Muscle layer of duodenum (tissue), 2 donors: Measurements from ENCODE around the gene COPG1.

Source experiments
- H3K27ac ChIP-seq: one replicate; pipeline ENCODE4 v1.7.0; 2013; ENCODE audit warnings: mild to moderate bottlenecking, low read length
- H3K27me3 ChIP-seq: one replicate; pipeline ENCODE4 v1.7.0; 2013; ENCODE audit warnings: low read depth, mild to moderate bottlenecking, control low read depth, low read length
- H3K36me3 ChIP-seq, 2 donors: one replicate each; pipeline ENCODE4 v1.7.0; 2013; ENCODE audit warnings: low read length in 2 of 2, control low read depth in 1 of 2, mild to moderate bottlenecking in 1 of 2; ENCODE audit not compliant: insufficient read depth in 2 of 2, control insufficient read depth in 1 of 2
- H3K4me1 ChIP-seq, 2 donors: one replicate each; pipeline ENCODE4 v1.7.0; 2013; ENCODE audit warnings: low read length in 2 of 2, mild to moderate bottlenecking in 2 of 2, control low read depth in 1 of 2, moderate library complexity in 1 of 2; ENCODE audit not compliant: insufficient read depth in 2 of 2, control insufficient read depth in 1 of 2
- H3K4me3 ChIP-seq, 2 donors: one replicate each; pipeline ENCODE4 v1.7.0; 2013; ENCODE audit warnings: low read length in 2 of 2, low read depth in 1 of 2, mild to moderate bottlenecking in 1 of 2
- H3K9me3 ChIP-seq, 2 donors: one replicate each; pipeline ENCODE4 v1.7.0; 2013; ENCODE audit warnings: low read length in 2 of 2, control low read depth in 1 of 2, mild to moderate bottlenecking in 1 of 2; ENCODE audit not compliant: control insufficient read depth in 1 of 2
- donor health status: healthy.

Gene COPG1

DNA sequence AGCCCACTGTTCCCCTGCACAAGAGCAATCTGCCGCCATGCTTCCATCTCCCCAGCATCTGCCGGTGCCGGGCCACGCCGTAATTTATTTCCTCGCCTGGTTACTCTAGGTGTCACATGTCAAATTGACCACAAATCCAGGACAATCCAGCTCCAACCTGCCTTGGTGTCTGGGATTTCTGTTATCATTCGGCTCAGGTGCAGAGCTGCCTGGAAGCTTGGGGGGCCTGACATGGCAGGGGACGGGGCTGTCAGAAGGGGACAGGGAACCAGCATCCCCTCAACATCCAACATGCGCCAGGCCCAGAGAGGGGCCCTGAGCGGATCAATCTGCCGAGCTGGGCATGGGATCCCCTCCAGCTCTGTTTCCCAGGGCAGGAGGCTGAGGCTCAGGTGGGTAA, 77.2 kb downstream of the COPG1 start:
- Histone ChIP-seq H3K9me3 (no peaks in the 10 kb centered on the region), H3K36me3 (peaks cover 0 to 10% of the 10 kb centered on the region in 2 donors), H3K4me3 (no peak overlapping the region), H3K4me1 (no peaks in the 10 kb centered on the region), H3K27me3 (no peaks in the 10 kb centered on the region), H3K27ac (no peak overlapping the region)
